Neural cell (in vitro differentiated cells): ENCODE results near the gene C1orf122. TPM values are rescaled to one million over a fixed set of nuclear protein-coding genes. Genes with fewer than 3 reads are reported as not detected.

Source experiments
- H2AFZ ChIP-seq: fragments of 200-600, 300-800 bp; sonication (generic), shearing (Covaris generic); 2 replicates; pipeline ENCODE4 v1.6.0; 2014; ENCODE audit warnings: low read depth, mild to moderate bottlenecking, antibody characterized with exemption, low read length, moderate library complexity
- H3F3A ChIP-seq: fragments of 200-600 bp; shearing (Covaris generic); 2 replicates; pipeline ENCODE4 v1.6.1; 2016; ENCODE audit warnings: mild to moderate bottlenecking, moderate library complexity, mixed read lengths, antibody characterized with exemption, low read length; ENCODE audit not compliant: insufficient read depth, poor library complexity, severe bottlenecking
- H3K27ac ChIP-seq: fragments of 200-600, 300-800 bp; sonication (generic), shearing (Covaris generic); 2 replicates; pipeline ENCODE4 v1.5.1; 2014; ENCODE audit warnings: mild to moderate bottlenecking, low read length, moderate library complexity
- H3K27me3 ChIP-seq: fragments of 300-800, 200-600 bp; sonication (generic), shearing (Covaris generic); 2 replicates; pipeline ENCODE4 v1.6.0; 2014; ENCODE audit warnings: mild to moderate bottlenecking, low read depth, low read length, moderate library complexity; ENCODE audit not compliant: insufficient read depth
- H3K36me3 ChIP-seq: fragments of 300-800, 200-600 bp; sonication (generic), shearing (Covaris generic); 2 replicates; pipeline ENCODE4 v1.5.1; 2014; ENCODE audit warnings: mild to moderate bottlenecking, antibody characterized with exemption, low read length, moderate library complexity; ENCODE audit not compliant: insufficient read depth
- H3K4me2 ChIP-seq: fragments of 300-800, 200-600 bp; sonication (generic), shearing (Covaris generic); 2 replicates; pipeline ENCODE4 v1.6.0; 2014; ENCODE audit warnings: mild to moderate bottlenecking, low read length
- H3K4me3 ChIP-seq: fragments of 300-800, 200-600 bp; sonication (generic), shearing (Covaris generic); 2 replicates; pipeline ENCODE4 v1.5.1; 2014; ENCODE audit warnings: mild to moderate bottlenecking, low read length, moderate library complexity
- H3K79me2 ChIP-seq: fragments of 200-600 bp; shearing (Covaris generic); replicated peaks from 2 replicates; pipeline ENCODE4 v1.6.0; 2014; ENCODE audit warnings: mild to moderate bottlenecking, low read length, moderate library complexity; ENCODE audit not compliant: insufficient read depth
- H3K9ac ChIP-seq: fragments of 300-800, 200-600 bp; sonication (generic), shearing (Covaris generic); 2 replicates; pipeline ENCODE4 v1.6.1; 2016; ENCODE audit warnings: mild to moderate bottlenecking, low read length, mixed read lengths
- H3K9me2 ChIP-seq: fragments of 200-600 bp; shearing (Covaris generic); 2 replicates; pipeline ENCODE4 v1.6.1; 2016; ENCODE audit warnings: mild to moderate bottlenecking, low read length, mixed read lengths; ENCODE audit not compliant: insufficient read depth
- H3K9me3 ChIP-seq: fragments of 200-600, 300-800 bp; sonication (generic), shearing (Covaris generic); 2 replicates; pipeline ENCODE4 v1.6.1; 2016; ENCODE audit warnings: mild to moderate bottlenecking, mixed run types, low read length, moderate library complexity, mixed read lengths
- H4K20me1 ChIP-seq: fragments of 200-600 bp; shearing (Covaris generic); 2 replicates; pipeline ENCODE4 v1.6.1; 2016; ENCODE audit warnings: mild to moderate bottlenecking, mixed run types; ENCODE audit not compliant: insufficient read depth
- EP300 ChIP-seq: fragments of 450-650 bp; conservative IDR thresholded peaks from 2 replicates; pipeline ENCODE4 v1.6.1; 2014; ENCODE audit warnings: antibody characterized with exemption, mild to moderate bottlenecking, moderate library complexity; ENCODE audit not compliant: poor library complexity, severe bottlenecking
- EZH2 ChIP-seq: fragments of 200-600, 300-800 bp; shearing (Covaris generic), sonication (generic); IDR thresholded peaks from 2 replicates; pipeline ENCODE4 v1.6.1; 2014; ENCODE audit warnings: antibody characterized with exemption, low read length, borderline replicate concordance, mild to moderate bottlenecking; ENCODE audit not compliant: insufficient read depth, poor library complexity, severe bottlenecking
- MXI1 ChIP-seq: fragments of 450-650 bp; conservative IDR thresholded peaks from 2 replicates; pipeline ENCODE4 v1.6.1; 2014; ENCODE audit warnings: antibody characterized with exemption, mild to moderate bottlenecking; ENCODE audit not compliant: poor library complexity, severe bottlenecking
- POLR2AphosphoS5 ChIP-seq: IDR thresholded peaks from 2 replicates; pipeline ENCODE4 v1.6.1; 2012
- RAD21 ChIP-seq: fragments of 450-650 bp; conservative IDR thresholded peaks from 2 replicates; pipeline ENCODE4 v1.6.1; 2014; ENCODE audit warnings: antibody characterized with exemption, mild to moderate bottlenecking, moderate library complexity
- SMC3 ChIP-seq: fragments of 450-650 bp; conservative IDR thresholded peaks from 2 replicates; pipeline ENCODE4 v1.6.1; 2014; ENCODE audit warnings: antibody characterized with exemption, mild to moderate bottlenecking, moderate library complexity; ENCODE audit not compliant: poor library complexity
- TAF1 ChIP-seq: IDR thresholded peaks from 2 replicates; pipeline ENCODE4 v1.6.1; 2012; ENCODE audit warnings: low read depth
- polyA plus RNA-seq: library from polyadenylated mRNA; depleted of rRNA; stranded (reverse); fragments of >200 nt; gene quantifications from 2 replicates; pipeline ENCODE4 v1.2.3, GENCODE V29; 2014
- TF ChIP-seq, protein P1 (sequence below): fragments of 450-650 bp; IDR thresholded peaks from 2 replicates; pipeline ENCODE4 v1.5.1; 2014; ENCODE audit warnings: antibody characterized with exemption, mild to moderate bottlenecking, moderate library complexity; ENCODE audit not compliant: poor library complexity, severe bottlenecking
- TF ChIP-seq, protein P2 (sequence below): IDR thresholded peaks from 2 replicates; pipeline ENCODE4 v1.6.1; 2012; ENCODE audit warnings: borderline replicate concordance

The C1orf122 gene
- polyA plus RNA-seq, 1 donor from 2014 or later = 143 TPM

DNA sequence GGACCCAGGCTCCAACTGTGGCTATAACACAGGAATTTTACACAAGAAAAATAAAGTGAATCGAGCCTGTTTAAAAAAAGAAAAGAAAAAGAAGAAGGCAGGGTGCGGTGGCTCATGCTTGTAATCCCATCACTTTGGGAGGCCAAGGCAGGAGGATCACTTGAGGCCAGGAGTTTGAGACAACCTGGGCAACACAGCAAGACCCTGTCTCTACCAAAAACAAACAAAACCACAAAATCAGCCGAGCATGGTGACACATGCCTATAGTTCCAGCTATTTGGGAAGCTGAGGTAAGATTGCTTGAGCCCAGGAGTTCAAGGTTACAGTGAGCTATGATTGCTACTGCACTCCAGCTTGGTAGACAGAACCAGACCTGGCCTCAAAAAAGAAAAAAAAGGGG is 34.1 kb downstream of the C1orf122 start:
- peaks cover 3% of the 10 kb centered on the region for H3K79me2 ChIP-seq
- no peaks in the 10 kb centered on the region for H3K9me3 ChIP-seq
- H3K27me3 ChIP-seq = no peaks in the 10 kb centered on the region
- no peak overlapping the region for H3K27ac ChIP-seq
- H3K4me3 ChIP-seq = no peak overlapping the region
- no peak overlapping the region for H3K9ac ChIP-seq
- no peak overlapping the region for H2AFZ ChIP-seq
- no peaks in the 10 kb centered on the region for H3K9me2 ChIP-seq
- H3K36me3 ChIP-seq = peaks cover 8% of the 10 kb centered on the region
- TF ChIP-seq SMC3 (no peak), RAD21 (no peak), EP300 (no peak), TAF1 (no peak), EZH2 (no peak), POLR2AphosphoS5 (no peak), MXI1 (no peak)
- TF ChIP-seq, protein P1, sequence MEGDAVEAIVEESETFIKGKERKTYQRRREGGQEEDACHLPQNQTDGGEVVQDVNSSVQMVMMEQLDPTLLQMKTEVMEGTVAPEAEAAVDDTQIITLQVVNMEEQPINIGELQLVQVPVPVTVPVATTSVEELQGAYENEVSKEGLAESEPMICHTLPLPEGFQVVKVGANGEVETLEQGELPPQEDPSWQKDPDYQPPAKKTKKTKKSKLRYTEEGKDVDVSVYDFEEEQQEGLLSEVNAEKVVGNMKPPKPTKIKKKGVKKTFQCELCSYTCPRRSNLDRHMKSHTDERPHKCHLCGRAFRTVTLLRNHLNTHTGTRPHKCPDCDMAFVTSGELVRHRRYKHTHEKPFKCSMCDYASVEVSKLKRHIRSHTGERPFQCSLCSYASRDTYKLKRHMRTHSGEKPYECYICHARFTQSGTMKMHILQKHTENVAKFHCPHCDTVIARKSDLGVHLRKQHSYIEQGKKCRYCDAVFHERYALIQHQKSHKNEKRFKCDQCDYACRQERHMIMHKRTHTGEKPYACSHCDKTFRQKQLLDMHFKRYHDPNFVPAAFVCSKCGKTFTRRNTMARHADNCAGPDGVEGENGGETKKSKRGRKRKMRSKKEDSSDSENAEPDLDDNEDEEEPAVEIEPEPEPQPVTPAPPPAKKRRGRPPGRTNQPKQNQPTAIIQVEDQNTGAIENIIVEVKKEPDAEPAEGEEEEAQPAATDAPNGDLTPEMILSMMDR = no peak
- TF ChIP-seq, protein P2, sequence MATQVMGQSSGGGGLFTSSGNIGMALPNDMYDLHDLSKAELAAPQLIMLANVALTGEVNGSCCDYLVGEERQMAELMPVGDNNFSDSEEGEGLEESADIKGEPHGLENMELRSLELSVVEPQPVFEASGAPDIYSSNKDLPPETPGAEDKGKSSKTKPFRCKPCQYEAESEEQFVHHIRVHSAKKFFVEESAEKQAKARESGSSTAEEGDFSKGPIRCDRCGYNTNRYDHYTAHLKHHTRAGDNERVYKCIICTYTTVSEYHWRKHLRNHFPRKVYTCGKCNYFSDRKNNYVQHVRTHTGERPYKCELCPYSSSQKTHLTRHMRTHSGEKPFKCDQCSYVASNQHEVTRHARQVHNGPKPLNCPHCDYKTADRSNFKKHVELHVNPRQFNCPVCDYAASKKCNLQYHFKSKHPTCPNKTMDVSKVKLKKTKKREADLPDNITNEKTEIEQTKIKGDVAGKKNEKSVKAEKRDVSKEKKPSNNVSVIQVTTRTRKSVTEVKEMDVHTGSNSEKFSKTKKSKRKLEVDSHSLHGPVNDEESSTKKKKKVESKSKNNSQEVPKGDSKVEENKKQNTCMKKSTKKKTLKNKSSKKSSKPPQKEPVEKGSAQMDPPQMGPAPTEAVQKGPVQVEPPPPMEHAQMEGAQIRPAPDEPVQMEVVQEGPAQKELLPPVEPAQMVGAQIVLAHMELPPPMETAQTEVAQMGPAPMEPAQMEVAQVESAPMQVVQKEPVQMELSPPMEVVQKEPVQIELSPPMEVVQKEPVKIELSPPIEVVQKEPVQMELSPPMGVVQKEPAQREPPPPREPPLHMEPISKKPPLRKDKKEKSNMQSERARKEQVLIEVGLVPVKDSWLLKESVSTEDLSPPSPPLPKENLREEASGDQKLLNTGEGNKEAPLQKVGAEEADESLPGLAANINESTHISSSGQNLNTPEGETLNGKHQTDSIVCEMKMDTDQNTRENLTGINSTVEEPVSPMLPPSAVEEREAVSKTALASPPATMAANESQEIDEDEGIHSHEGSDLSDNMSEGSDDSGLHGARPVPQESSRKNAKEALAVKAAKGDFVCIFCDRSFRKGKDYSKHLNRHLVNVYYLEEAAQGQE = no peak
- no peaks in the 10 kb centered on the region for H3F3A ChIP-seq
- no peak overlapping the region for H3K4me2 ChIP-seq
- H4K20me1 ChIP-seq = no peaks in the 10 kb centered on the region

DNA sequence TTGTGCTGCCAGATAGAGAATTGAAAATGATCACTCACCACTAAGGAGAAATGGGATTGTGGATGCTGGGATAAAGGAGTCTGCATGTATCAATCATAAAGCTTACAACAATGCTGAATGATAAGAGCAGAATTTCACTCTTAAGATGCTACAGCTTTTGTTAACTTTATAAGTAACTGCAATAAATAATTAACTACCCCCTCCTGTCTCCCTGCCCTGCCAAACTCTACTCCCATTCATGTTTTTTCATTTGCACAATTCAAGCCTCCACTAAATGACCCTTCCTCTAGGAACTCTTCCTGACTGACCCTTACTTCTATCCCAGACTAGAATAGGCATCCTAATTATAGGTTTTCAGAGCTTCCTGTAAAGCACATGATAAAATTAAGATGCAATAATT is 36.9 kb downstream of the C1orf122 start:
- Histone ChIP-seq H3K4me2 (no peak overlapping the region), H3K9me2 (no peaks in the 10 kb centered on the region), H2AFZ (no peak overlapping the region), H3K27me3 (no peaks in the 10 kb centered on the region), H3K36me3 (no peaks in the 10 kb centered on the region), H4K20me1 (no peaks in the 10 kb centered on the region), H3K27ac (no peak overlapping the region), H3K79me2 (peaks cover 18% of the 10 kb centered on the region), H3K9me3 (no peaks in the 10 kb centered on the region), H3K4me3 (no peak overlapping the region), H3F3A (no peaks in the 10 kb centered on the region), H3K9ac (no peak overlapping the region)
- TF ChIP-seq SMC3 = no peak

DNA sequence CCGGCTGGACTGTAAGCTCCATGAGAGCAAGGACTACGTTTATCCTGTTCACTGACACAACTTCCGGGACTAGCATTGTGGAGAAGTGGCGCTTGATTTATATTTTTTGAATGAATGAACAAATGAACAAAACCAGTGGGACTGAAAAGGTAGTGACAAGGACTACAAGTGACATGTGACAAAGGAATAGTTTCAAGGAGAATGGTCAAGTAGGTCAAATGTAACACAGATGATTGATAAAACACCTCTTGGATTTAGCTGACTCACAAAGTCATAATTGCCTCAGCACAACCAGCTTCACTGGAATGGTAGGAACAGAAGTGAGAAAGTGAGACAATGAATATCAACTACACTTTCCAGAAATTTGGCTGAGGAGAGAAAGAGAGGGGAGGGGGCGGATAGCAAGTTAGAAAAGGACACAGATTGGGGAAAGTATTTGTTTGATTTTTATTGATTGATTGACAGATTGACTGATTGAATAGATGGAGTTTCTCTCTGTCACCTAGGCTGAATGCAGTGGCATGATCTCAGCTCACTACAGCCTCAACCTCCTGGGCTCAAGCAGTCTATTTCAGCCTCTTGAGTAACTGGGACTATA is 37.6 kb downstream of the C1orf122 start:
- Histone ChIP-seq H2AFZ (no peak overlapping the region), H3K27ac (no peak overlapping the region), H3K4me3 (no peak overlapping the region), H3K4me2 (no peak overlapping the region), H4K20me1 (no peaks in the 10 kb centered on the region), H3K79me2 (peaks cover 24% of the 10 kb centered on the region), H3K36me3 (no peaks in the 10 kb centered on the region), H3K9ac (no peak overlapping the region), H3K9me2 (no peaks in the 10 kb centered on the region), H3K27me3 (no peaks in the 10 kb centered on the region), H3K9me3 (no peaks in the 10 kb centered on the region), H3F3A (no peaks in the 10 kb centered on the region)
- TF ChIP-seq TAF1 = no peak
- no peak for TF ChIP-seq RAD21
- TF ChIP-seq POLR2AphosphoS5 = no peak
- TF ChIP-seq, protein P2 = no peak
- TF ChIP-seq, protein P1 = no peak
- no peak for TF ChIP-seq EP300
- no peak for TF ChIP-seq MXI1
- no peak for TF ChIP-seq EZH2
- TF ChIP-seq SMC3 = no peak
